ENCODE results near the gene ATOSB.

GRCh38 chr9:35073279-35073612 lies 42.4 kb downstream of the ATOSB start:
- no peak for TF ChIP-seq FOXK2 (IDR thresholded peaks at IDR 0.05)
- no peak for TF ChIP-seq ARNT (IDR thresholded peaks at IDR 0.05)
- TF ChIP-seq BHLHE40 (IDR thresholded peaks at IDR 0.05; ENCODE audit: borderline replicate concordance) = no peak
- no peak for TF ChIP-seq FOXM1 (IDR thresholded peaks at IDR 0.05; ENCODE audit: borderline replicate concordance)
- no peak for TF ChIP-seq SP1 (IDR thresholded peaks at IDR 0.05)
- no peak for TF ChIP-seq HDGF (IDR thresholded peaks at IDR 0.05; ENCODE audit: borderline replicate concordance)
- no peak for TF ChIP-seq FOXA1 (IDR thresholded peaks at IDR 0.05)
- no peak for TF ChIP-seq SUZ12 (IDR thresholded peaks at IDR 0.05)
- TF ChIP-seq LEF1 (IDR thresholded peaks at IDR 0.05; ENCODE audit: borderline replicate concordance) = no peak
